MM.1S (cell line): ENCODE data around the gene SCGB1D1.

Source experiments
- DNase-seq: peaks from one replicate; pipeline ENCODE4 v3.0.0-alpha.2; 2015
- H2AFZ ChIP-seq: fragments of 300-600 bp; sonication (generic); 2 replicates; pipeline ENCODE4 v1.6.0; 2016; ENCODE audit warnings: antibody characterized with exemption, low read length
- H3F3A ChIP-seq: fragments of 300-600 bp; sonication (generic); 2 replicates; pipeline ENCODE4 v1.6.1; 2016; ENCODE audit warnings: mild to moderate bottlenecking, antibody characterized with exemption, low read length, moderate library complexity, mixed read lengths; ENCODE audit not compliant: insufficient read depth
- H3K27ac ChIP-seq: fragments of 300-600 bp; sonication (generic); 2 replicates; pipeline ENCODE4 v1.5.1; 2016; ENCODE audit warnings: mild to moderate bottlenecking, low read length
- H3K27me3 ChIP-seq: fragments of 300-600 bp; sonication (generic); replicated peaks from 2 replicates; pipeline ENCODE4 v1.6.0; 2016; ENCODE audit warnings: low read length; ENCODE audit not compliant: insufficient read depth
- H3K36me3 ChIP-seq: fragments of 300-600 bp; sonication (generic); replicated peaks from 2 replicates; pipeline ENCODE4 v1.6.1; 2016; ENCODE audit warnings: mild to moderate bottlenecking, low read length, mixed read lengths; ENCODE audit not compliant: insufficient read depth
- H3K4me1 ChIP-seq: fragments of 300-600 bp; sonication (generic); 2 replicates; pipeline ENCODE4 v1.6.1; 2016; ENCODE audit warnings: low read length, mixed read lengths
- H3K4me2 ChIP-seq: fragments of 300-600 bp; sonication (generic); 2 replicates; pipeline ENCODE4 v1.6.0; 2016; ENCODE audit warnings: low read depth, low read length
- H3K4me3 ChIP-seq: fragments of 300-600 bp; sonication (generic); 2 replicates; pipeline ENCODE4 v1.5.1; 2016; ENCODE audit warnings: low read length, mixed read lengths
- H3K79me2 ChIP-seq: fragments of 300-600 bp; sonication (generic); 2 replicates; pipeline ENCODE4 v1.6.1; 2016; ENCODE audit warnings: mixed run types, low read length, mixed read lengths
- H3K9ac ChIP-seq: fragments of 300-600 bp; sonication (generic); 2 replicates; pipeline ENCODE4 v1.6.1; 2016; ENCODE audit warnings: low read length, mixed read lengths
- H3K9me2 ChIP-seq: fragments of 300-600 bp; sonication (generic); replicated peaks from 2 replicates; pipeline ENCODE4 v1.6.1; 2016; ENCODE audit warnings: mild to moderate bottlenecking, low read length, mixed read lengths; ENCODE audit not compliant: insufficient read depth
- H3K9me3 ChIP-seq: fragments of 300-600 bp; sonication (generic); replicated peaks from 2 replicates; pipeline ENCODE4 v1.6.1; 2016; ENCODE audit warnings: mild to moderate bottlenecking, low read length, mixed read lengths; ENCODE audit not compliant: insufficient read depth
- H4K20me1 ChIP-seq: fragments of 300-600 bp; sonication (generic); 2 replicates; pipeline ENCODE4 v1.6.1; 2016; ENCODE audit warnings: mild to moderate bottlenecking, low read length, moderate library complexity, mixed read lengths; ENCODE audit not compliant: insufficient read depth
- CTCF ChIP-seq: fragments of 300-600 bp; sonication (generic); IDR thresholded peaks from 2 replicates; pipeline ENCODE4 v1.5.1; 2016; ENCODE audit warnings: antibody characterized with exemption, low read length, mixed read lengths
- EZH2 ChIP-seq: fragments of 300-600 bp; sonication (generic); optimal IDR thresholded peaks from 2 replicates; pipeline ENCODE3; 2017; ENCODE audit warnings: low read depth, mild to moderate bottlenecking, antibody characterized with exemption, low read length, mixed read lengths
- EZH2phosphoT487 ChIP-seq: fragments of 300-600 bp; sonication (generic); IDR thresholded peaks from 2 replicates; pipeline ENCODE4 v1.6.1; 2018; ENCODE audit warnings: antibody characterized with exemption, low read length

Gene SCGB1D1

DNA sequence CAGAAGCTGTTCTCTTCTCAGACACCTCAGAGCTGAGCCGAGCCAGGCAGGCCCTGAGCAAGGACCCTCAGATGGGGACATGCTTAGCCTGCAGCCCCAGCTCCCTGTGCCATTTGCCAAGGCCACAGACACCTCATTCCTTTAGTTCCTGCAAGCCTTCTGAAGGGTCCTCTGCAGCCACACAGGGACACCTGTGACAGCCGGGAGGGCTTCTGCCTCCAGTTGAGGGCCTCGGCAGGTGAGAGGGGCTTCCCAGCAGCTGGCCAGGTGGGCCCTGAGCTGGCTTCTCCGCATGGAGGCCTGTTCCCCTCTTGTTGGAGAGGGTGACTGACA is 48.0 kb upstream of the SCGB1D1 start:
- Histone ChIP-seq H2AFZ (no peak overlapping the region), H3K9me2 (no peaks in the 10 kb centered on the region), H3F3A (no peaks in the 10 kb centered on the region), H3K4me2 (no peak overlapping the region), H3K27me3 (no peaks in the 10 kb centered on the region), H3K9me3 (no peaks in the 10 kb centered on the region), H3K79me2 (peaks cover 29% of the 10 kb centered on the region), H3K4me3 (no peak overlapping the region), H3K9ac (no peak overlapping the region), H4K20me1 (no peaks in the 10 kb centered on the region), H3K36me3 (peaks cover 4% of the 10 kb centered on the region; the same call in 1 of the 2 replicates), H3K27ac (no peak overlapping the region), H3K4me1 (no peaks in the 10 kb centered on the region)
- TF ChIP-seq EZH2phosphoT487, result no peak
- TF ChIP-seq CTCF, result no peak
- no peak for TF ChIP-seq EZH2
- DNase-seq, result no peak

DNA sequence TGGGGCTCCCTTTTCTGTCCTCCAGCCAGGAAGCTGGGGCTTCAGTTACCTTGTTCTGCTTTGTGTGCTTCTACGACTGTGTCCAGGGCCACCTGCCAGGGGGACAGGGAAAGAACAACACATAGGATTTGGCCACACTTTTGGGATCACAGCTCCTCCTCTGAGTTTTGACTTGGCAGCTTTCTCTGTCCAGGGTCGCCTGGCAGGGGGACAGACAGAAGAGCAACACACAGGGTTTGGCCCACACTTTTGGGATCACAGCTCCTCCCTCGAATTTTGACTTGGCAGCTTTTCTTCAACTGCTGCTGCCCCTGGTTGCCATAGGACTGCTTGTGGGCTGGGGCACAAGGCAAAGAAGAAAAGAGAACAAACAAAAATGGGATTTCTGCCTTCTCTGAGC is 47.1 kb upstream of the SCGB1D1 start:
- no peak overlapping the region for H3K4me3 ChIP-seq
- H4K20me1 ChIP-seq, result no peaks in the 10 kb centered on the region
- H3K9me2 ChIP-seq, result no peaks in the 10 kb centered on the region
- no peaks in the 10 kb centered on the region for H3K9me3 ChIP-seq
- no peak for DNase-seq
- TF ChIP-seq CTCF (no peak), EZH2 (no peak), EZH2phosphoT487 (no peak)
- no peaks in the 10 kb centered on the region for H3K4me1 ChIP-seq
- H3K27me3 ChIP-seq, result no peaks in the 10 kb centered on the region
- H3F3A ChIP-seq, result no peaks in the 10 kb centered on the region
- H3K27ac ChIP-seq, result no peak overlapping the region
- H3K79me2 ChIP-seq, result peaks cover 20% of the 10 kb centered on the region
- peaks cover 8% of the 10 kb centered on the region; the same call in 1 of the 2 replicates for H3K36me3 ChIP-seq
- no peak overlapping the region for H3K4me2 ChIP-seq
- H2AFZ ChIP-seq, result no peak overlapping the region
- no peak overlapping the region for H3K9ac ChIP-seq

DNA sequence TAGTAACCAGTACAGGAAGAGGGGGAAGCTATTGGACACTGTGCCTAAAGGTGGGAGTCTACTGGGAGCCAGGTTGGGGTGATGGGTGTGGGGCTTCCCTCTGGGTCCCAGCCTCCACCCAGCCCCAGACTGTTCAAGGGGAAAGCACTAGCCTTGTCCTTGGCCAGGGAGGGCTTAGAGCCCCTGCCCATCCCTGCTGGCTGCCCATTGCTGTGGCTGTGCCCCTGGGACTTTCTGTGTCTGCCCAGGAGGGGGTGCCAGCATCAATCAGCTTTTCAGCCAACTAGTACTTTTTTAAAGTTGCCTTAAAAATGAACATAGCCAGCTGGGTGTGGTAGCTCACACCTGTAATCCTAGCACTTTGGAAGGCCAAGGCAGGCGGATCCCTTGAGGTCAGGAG is 46.3 kb upstream of the SCGB1D1 start:
- Histone ChIP-seq H3K9ac (no peak overlapping the region), H3K4me1 (no peaks in the 10 kb centered on the region), H3K27ac (no peak overlapping the region), H4K20me1 (no peaks in the 10 kb centered on the region), H2AFZ (no peak overlapping the region), H3K27me3 (no peaks in the 10 kb centered on the region), H3K79me2 (peaks cover 12% of the 10 kb centered on the region), H3F3A (no peaks in the 10 kb centered on the region), H3K4me3 (no peak overlapping the region), H3K9me3 (no peaks in the 10 kb centered on the region), H3K9me2 (no peaks in the 10 kb centered on the region), H3K4me2 (no peak overlapping the region), H3K36me3 (peaks cover 8% of the 10 kb centered on the region; the same call in 1 of the 2 replicates)
- no peak for TF ChIP-seq EZH2phosphoT487
- TF ChIP-seq EZH2, result no peak
- TF ChIP-seq CTCF, result 0 out of 2 replicates have a peak, but pooled peaks have one; percentile 4
- no peak for DNase-seq
